CD14-positive monocyte (primary cell): ENCODE data around the gene LAMP5. TPM values are rescaled to one million over a fixed set of nuclear protein-coding genes. Genes with fewer than 3 reads are reported as not detected.

Experiments used
- DNase-seq, 3 donors: peaks; one replicate each; pipeline ENCODE4 v3.0.0-alpha.2; 2011 to 2022
- H2AFZ ChIP-seq: 2 replicates; pipeline ENCODE4 v1.6.0; 2012; ENCODE audit warnings: mild to moderate bottlenecking, low read depth, low read length, inconsistent platforms; ENCODE audit not compliant: insufficient read depth, poor library complexity, severe bottlenecking
- H3K27ac ChIP-seq, 2 donors: 1 replicate in 1 of 2; 2 replicates in 1 of 2; pipeline ENCODE4 v1.5.1; 2012 to 2013; ENCODE audit warnings: low read length in 2 of 2, control low read depth in 1 of 2, inconsistent platforms in 1 of 2, low read depth in 1 of 2, mild to moderate bottlenecking in 1 of 2
- H3K27me3 ChIP-seq, 2 donors: one replicate each; pipeline versions ENCODE4 v1.6.0 to v1.6.1; 2011 to 2013; ENCODE audit warnings: low read length in 2 of 2; ENCODE audit not compliant: control insufficient read depth in 2 of 2, insufficient read depth in 2 of 2
- H3K36me3 ChIP-seq, 2 donors: replicated peaks in 1 of 2; 1 replicate in 1 of 2; 2 replicates in 1 of 2; pipeline versions ENCODE4 v1.5.1 to v1.6.1; 2012 to 2013; ENCODE audit warnings: low read length in 2 of 2, control low read depth in 1 of 2, inconsistent platforms in 1 of 2, mild to moderate bottlenecking in 1 of 2; ENCODE audit not compliant: insufficient read depth in 2 of 2, control insufficient read depth in 1 of 2
- H3K4me1 ChIP-seq, 2 donors: 1 replicate in 1 of 2; 2 replicates in 1 of 2; pipeline versions ENCODE4 v1.5.1 to v1.6.1; 2012 to 2013; ENCODE audit warnings: low read length in 2 of 2, control low read depth in 1 of 2, inconsistent platforms in 1 of 2, mild to moderate bottlenecking in 1 of 2, moderate library complexity in 1 of 2; ENCODE audit not compliant: insufficient read depth in 2 of 2, control insufficient read depth in 1 of 2
- H3K4me2 ChIP-seq: replicated peaks from 2 replicates; pipeline ENCODE3; 2012; ENCODE audit warnings: low read length, moderate library complexity, mild to moderate bottlenecking; ENCODE audit not compliant: poor library complexity, severe bottlenecking; ENCODE audit errors: extremely low read depth
- H3K4me3 ChIP-seq, 3 experiments: fragments of 200-600 bp in 1 of 3; sonication (generic) in 1 of 3; replicated peaks in 1 of 3; 1 replicate in 2 of 3; 2 replicates in 1 of 3; pipeline ENCODE4 v1.5.1; 2011 to 2013; ENCODE audit warnings: low read length in 3 of 3, mild to moderate bottlenecking in 3 of 3, control low read depth in 2 of 3, low read depth in 2 of 3, inconsistent platforms in 1 of 3, moderate library complexity in 1 of 3
- H3K79me2 ChIP-seq: 2 replicates; pipeline ENCODE4 v1.6.0; 2012; ENCODE audit warnings: mild to moderate bottlenecking, control low read depth, inconsistent platforms, low read length, moderate library complexity; ENCODE audit not compliant: insufficient read depth
- H3K9ac ChIP-seq: 2 replicates; pipeline ENCODE4 v1.6.0; 2017; ENCODE audit warnings: low read length, mild to moderate bottlenecking; ENCODE audit not compliant: insufficient read depth, poor library complexity, severe bottlenecking
- H3K9me3 ChIP-seq, 2 donors: replicated peaks in 1 of 2; 1 replicate in 1 of 2; 2 replicates in 1 of 2; pipeline versions ENCODE4 v1.5.1 to v1.6.1; 2012 to 2013; ENCODE audit warnings: low read length in 2 of 2, control low read depth in 1 of 2; ENCODE audit not compliant: control insufficient read depth in 1 of 2, insufficient read depth in 1 of 2
- H4K20me1 ChIP-seq: 2 replicates; pipeline ENCODE4 v1.6.0; 2012; ENCODE audit warnings: mild to moderate bottlenecking, low read length, control low read depth, moderate library complexity; ENCODE audit not compliant: insufficient read depth
- H3K27ac Mint-ChIP-seq, 7 donors: one replicate each; pipeline ENCODE4 v1.8.0; 2020; ENCODE audit warnings: mild to moderate bottlenecking in 7 of 7, mixed read lengths in 7 of 7, moderate library complexity in 6 of 7, inconsistent platforms in 2 of 7
- H3K27me3 Mint-ChIP-seq, 3 donors: one replicate each; pipeline ENCODE4 v1.8.0; 2021 to 2022; ENCODE audit warnings: low read depth in 3 of 3, mild to moderate bottlenecking in 3 of 3, mixed read lengths in 3 of 3, moderate library complexity in 3 of 3, inconsistent platforms in 1 of 3
- H3K36me3 Mint-ChIP-seq, 2 donors: one replicate each; pipeline ENCODE4 v1.8.0; 2020; ENCODE audit warnings: mixed read lengths in 2 of 2, inconsistent platforms in 1 of 2, mild to moderate bottlenecking in 1 of 2
- H3K4me1 Mint-ChIP-seq: one replicate; pipeline ENCODE4 v1.8.0; 2020; ENCODE audit warnings: mild to moderate bottlenecking, mixed read lengths
- H3K4me3 Mint-ChIP-seq, 2 donors: one replicate each; pipeline ENCODE4 v1.8.0; 2020; ENCODE audit warnings: mild to moderate bottlenecking in 2 of 2, mixed read lengths in 2 of 2, moderate library complexity in 1 of 2
- H3K9me3 Mint-ChIP-seq, 7 donors: one replicate each; pipeline ENCODE4 v1.8.0; 2020 to 2022; ENCODE audit warnings: mixed read lengths in 7 of 7, mild to moderate bottlenecking in 6 of 7, moderate library complexity in 6 of 7, inconsistent platforms in 2 of 7
- WGBS: methylation state at CpG from one replicate; pipeline ENCODE4 v1.1.5; 2013; ENCODE audit warnings: missing lambda C conversion rate; ENCODE audit not compliant: insufficient coverage; 5-methylcytosine and 5-hydroxymethylcytosine counted together
- intact Hi-C, 2 donors: fragments of 100-400 bp; cut with micrococcal nuclease; formaldehyde crosslinking; loops; one replicate each; pipeline versions ENCODE4 v1.15.0 to v1.15.1; 2023
- polyA plus RNA-seq, 3 donors: library from polyadenylated mRNA; depleted of rRNA in 1 of 3; unstranded in 2 of 3; stranded (reverse) in 1 of 3; fragments of 300-500 nt in 2 of 3; fragments of >200 nt in 1 of 3; fragmentation: Illumina TruSeq in 2 of 3; gene quantifications; 1 replicate in 2 of 3; 2 replicates in 1 of 3; pipeline ENCODE4 v1.2.3, GENCODE V29; 2012 to 2021
- TF ChIP-seq, protein P1 (sequence below): fragments of 200-600 bp; IDR thresholded peaks from one replicate; pipeline ENCODE4 v1.8.0; 2022; ENCODE audit warnings: antibody characterized with exemption, mild to moderate bottlenecking

Gene LAMP5
- polyA plus RNA-seq, 3 donors = 0.92 to 2.6 (median 1.5) TPM

DNA sequence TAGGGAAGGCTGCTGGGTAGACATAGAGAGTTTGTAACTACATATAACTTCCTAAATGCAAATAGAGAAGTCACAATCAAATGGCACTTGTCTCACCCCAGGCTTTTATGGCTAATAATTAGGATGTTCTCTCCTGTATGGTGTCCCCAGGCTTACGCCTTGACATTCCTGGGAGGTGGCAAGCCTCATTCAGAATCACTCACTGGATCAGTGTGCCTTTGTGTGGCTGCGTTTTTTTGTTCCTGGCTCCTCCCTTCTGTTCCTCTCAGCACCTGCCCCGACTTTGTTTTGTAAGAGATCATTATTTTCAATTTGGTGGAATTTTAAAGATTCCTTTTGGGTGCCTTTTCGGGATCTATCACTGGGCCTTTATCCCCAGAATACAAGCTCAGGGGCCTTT is 5.7 kb downstream of the LAMP5 start:
- Mint-ChIP-seq H3K9me3 (peaks cover 0 to 8% (median 4%) of the 10 kb centered on the region in 7 donors), H3K27me3 (peaks cover 39 to 44% (median 44%) of the 10 kb centered on the region in 3 donors), H3K36me3 (peaks cover 20 to 21% of the 10 kb centered on the region in 2 donors), H3K4me3 (peak overlapping the region in 1 of 2 donors; percentile 59), H3K27ac (no peak overlapping the region), H3K4me1 (peaks cover 33% of the 10 kb centered on the region)
- Histone ChIP-seq H3K36me3 (peaks cover 0 to 4% of the 10 kb centered on the region in 2 donors), H3K4me3 (no peak overlapping the region), H3K27ac (no peak overlapping the region), H3K4me1 (peaks cover 28 to 31% of the 10 kb centered on the region in 2 donors), H4K20me1 (no peaks in the 10 kb centered on the region), H2AFZ (no peak overlapping the region), H3K9ac (no peak overlapping the region), H3K79me2 (no peaks in the 10 kb centered on the region), H3K27me3 (peaks cover 27 to 36% of the 10 kb centered on the region in 2 donors), H3K4me2 (no peak overlapping the region), H3K9me3 (peaks cover 0 to 3% of the 10 kb centered on the region in 2 donors)
- 100% methylated on average over 1 of the region's 4 CpGs for WGBS
- TF ChIP-seq, protein P1, sequence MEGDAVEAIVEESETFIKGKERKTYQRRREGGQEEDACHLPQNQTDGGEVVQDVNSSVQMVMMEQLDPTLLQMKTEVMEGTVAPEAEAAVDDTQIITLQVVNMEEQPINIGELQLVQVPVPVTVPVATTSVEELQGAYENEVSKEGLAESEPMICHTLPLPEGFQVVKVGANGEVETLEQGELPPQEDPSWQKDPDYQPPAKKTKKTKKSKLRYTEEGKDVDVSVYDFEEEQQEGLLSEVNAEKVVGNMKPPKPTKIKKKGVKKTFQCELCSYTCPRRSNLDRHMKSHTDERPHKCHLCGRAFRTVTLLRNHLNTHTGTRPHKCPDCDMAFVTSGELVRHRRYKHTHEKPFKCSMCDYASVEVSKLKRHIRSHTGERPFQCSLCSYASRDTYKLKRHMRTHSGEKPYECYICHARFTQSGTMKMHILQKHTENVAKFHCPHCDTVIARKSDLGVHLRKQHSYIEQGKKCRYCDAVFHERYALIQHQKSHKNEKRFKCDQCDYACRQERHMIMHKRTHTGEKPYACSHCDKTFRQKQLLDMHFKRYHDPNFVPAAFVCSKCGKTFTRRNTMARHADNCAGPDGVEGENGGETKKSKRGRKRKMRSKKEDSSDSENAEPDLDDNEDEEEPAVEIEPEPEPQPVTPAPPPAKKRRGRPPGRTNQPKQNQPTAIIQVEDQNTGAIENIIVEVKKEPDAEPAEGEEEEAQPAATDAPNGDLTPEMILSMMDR = no peak
- DNase-seq = no peak
- intact Hi-C loops = loop anchor here in 1 of 2 donors (10.0 kb wide), 2 partner anchors 45 to 85 kb away; no protein-coding TSS in a partner anchor

DNA sequence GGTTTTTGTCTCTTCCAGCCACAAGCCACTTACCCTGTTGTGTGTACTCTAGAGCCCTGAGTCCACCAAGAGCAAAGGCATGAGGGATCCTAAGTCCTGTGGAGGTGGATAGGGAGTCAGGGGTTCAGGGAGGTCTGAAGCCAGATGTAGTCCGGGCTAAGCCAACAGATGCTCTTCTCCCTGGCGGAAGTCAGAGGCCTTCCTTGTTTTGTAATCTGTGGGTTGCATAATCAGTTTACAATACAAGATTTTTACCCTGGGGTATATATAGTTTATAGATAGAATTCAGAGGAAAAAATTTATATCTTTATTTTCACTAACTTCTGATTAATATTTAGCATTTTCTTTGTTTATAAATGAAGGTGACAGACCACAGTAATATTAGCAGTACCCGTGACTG is 9.2 kb downstream of the LAMP5 start:
- Histone ChIP-seq H3K4me3 (no peak overlapping the region), H3K9me3 (no peaks in the 10 kb centered on the region), H3K4me1 (peaks cover 8 to 9% of the 10 kb centered on the region in 2 donors), H4K20me1 (no peaks in the 10 kb centered on the region), H2AFZ (no peak overlapping the region), H3K4me2 (no peak overlapping the region), H3K9ac (no peak overlapping the region), H3K27ac (no peak overlapping the region), H3K79me2 (no peaks in the 10 kb centered on the region), H3K27me3 (peaks cover 3% of the 10 kb centered on the region in 2 donors), H3K36me3 (peaks cover 0 to 4% of the 10 kb centered on the region in 2 donors)
- peaks cover 12 to 15% of the 10 kb centered on the region in 2 donors for H3K36me3 Mint-ChIP-seq
- H3K27me3 Mint-ChIP-seq = peaks cover 5 to 9% (median 8%) of the 10 kb centered on the region in 3 donors
- H3K4me3 Mint-ChIP-seq = no peak overlapping the region
- H3K4me1 Mint-ChIP-seq = peaks cover 6% of the 10 kb centered on the region
- intact Hi-C loops = loop anchor here in 1 of 2 donors (10.0 kb wide), 2 partner anchors 49 to 81 kb away; no protein-coding TSS in a partner anchor
- peak in 2 of 3 donors; percentile 40 to 59 for DNase-seq
- H3K9me3 Mint-ChIP-seq = peaks cover 0 to 1% (median 0%) of the 10 kb centered on the region in 7 donors
- H3K27ac Mint-ChIP-seq = peak overlapping the region in 3 of 7 donors; percentile 54 to 66 (median 61)
- TF ChIP-seq, protein P1 = no peak
- 0% methylated on average over 1 of the region's 3 CpGs for WGBS
